H54 (cell line): Measurements from ENCODE around the gene ABCC6.
"Not testable (repeated sequence)": the region's sequence is repeated elsewhere in the genome, so short reads cannot be mapped to it uniquely, and the experiment has no call there.

Source experiments
- DNase-seq: peaks from one replicate; pipeline ENCODE4 v3.0.0; 2011; ENCODE audit warnings: low spot score, mixed read lengths; ENCODE audit not compliant: insufficient read length
- FAIRE-seq: peaks from 3 replicates; lab custom pipeline; 2011; peaks lifted over from hg19 to GRCh38; lab: Jason Lieb, UNC

The ABCC6 gene

DNA sequence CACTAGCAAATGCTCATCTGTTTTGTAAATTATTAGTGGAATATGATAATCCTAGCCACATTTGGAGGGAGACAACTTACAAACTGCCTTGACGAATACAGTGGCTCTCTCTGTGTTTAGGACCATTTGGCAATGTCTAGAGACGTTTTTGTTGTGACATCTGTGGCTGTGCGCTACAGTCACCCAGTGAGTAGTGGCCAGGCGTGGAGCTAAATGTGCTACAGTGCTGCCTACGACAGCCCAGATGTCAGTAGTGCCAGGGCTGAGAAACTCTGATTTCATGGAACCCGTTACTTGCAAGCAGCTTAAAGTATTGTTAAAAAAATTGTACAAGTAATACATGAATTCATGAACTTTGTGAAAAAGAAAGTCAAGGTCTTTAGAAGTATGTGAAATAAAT lies 13.8 kb upstream of the ABCC6 start:
- not testable (repeated sequence) for DNase-seq, FAIRE-seq

DNA sequence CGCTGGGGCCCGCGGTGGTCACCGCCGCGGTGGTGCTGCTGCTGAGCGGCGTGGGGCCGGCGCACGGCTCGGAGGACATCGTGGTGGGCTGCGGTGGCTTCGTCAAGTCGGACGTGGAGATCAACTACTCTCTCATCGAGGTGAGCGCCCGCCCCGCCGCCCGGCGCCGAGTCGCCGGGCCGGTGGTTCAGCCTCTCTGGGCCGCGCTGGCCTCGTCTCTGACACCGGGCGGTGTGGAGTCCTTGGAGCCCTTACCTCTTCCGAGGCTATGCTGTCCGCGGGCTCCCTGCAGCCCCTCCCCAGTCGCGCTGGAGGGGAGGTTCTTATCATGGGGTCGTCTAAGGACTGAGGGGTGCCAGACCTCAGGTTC lies 9.4 kb upstream of the ABCC6 start:
- not testable (repeated sequence) for DNase-seq, FAIRE-seq

DNA sequence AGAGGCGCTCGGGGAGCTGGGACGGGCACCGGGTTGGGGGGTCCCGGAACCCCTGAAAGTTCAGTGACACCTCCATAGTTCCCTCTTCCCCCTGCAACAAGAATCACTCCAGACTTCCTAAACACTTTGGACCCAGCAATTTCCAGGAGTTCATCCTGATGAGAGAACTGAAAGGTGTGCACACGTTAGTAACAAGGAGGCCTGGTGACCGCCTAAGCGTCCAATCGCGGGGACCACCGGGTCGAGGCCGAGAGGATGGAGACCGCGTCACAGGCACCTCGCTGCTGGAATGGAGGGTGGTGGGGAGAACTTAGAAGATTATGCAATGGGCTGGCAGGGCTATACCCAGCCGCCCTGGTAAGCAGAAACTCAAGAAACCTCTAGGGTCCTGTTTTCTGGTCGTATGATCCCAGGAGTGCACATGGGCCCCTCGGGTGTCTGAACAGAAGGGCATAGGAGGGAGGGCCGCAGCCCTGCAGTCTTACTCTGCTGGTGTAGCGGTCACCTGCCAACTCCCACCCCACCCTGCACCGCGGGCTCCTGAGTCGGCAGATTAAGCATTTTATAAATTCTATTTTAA lies 458 bp upstream of the ABCC6 start:
- not testable (repeated sequence) for DNase-seq, FAIRE-seq

DNA sequence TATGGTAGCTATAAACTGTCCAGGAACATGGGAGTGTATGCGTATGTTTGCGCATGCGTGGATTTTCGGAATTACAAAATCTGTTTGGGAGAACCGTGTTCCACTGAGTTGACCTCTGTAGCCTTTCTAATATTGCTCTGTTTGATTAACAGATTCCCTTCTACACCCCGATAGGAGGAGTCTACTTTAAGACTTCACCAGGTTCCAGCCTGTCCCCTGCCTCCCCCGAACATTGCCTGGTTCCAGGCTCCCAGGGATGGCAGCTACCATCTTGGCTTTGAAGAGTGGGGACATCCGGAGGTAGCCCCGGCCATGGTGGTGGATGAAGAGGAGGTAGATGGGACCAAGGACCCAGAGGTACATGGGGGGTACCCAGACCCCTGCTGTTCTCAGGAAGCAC lies 1.9 kb downstream of the ABCC6 start:
- DNase-seq, FAIRE-seq: not testable (repeated sequence)

DNA sequence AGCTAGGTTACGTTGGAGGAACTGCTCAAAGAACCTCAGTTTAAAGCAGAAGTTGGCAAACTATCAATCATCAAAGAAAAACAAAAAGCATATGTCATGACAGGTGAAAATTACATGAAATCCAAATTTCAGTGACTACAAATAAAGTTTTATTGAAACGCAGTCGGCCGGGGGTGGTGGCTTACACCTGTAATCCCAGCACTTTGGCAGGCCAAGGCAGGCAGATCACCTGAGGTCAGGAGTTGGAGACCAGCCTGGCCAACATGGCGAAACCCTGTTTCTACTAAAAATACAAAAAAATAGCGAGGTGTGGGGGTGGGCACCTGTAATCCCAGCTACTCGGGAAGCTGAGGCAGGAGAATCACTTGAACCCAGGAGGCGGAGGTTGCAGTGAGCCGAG lies 2.8 kb downstream of the ABCC6 start:
- FAIRE-seq, DNase-seq: not testable (repeated sequence)

DNA sequence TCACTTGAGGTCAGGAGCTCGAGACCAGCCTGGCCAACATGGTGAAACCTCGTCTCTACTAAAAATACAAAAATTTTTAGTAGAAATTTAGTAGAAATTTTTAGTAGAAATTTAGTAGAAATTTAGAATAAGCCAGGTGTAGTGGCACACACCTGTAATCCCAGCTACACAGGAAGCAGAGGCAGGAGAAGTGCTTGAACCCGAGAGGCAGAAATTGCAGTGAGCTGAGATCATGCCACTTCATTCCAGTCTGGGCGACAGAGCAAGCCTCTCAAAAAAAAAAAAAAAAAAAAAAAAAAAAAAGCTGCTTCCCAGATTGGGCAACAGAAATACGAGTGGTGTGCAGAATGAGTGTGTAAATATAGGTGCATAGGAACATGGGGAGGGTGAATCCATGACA lies 4.5 kb downstream of the ABCC6 start:
- not testable (repeated sequence) for FAIRE-seq, DNase-seq

DNA sequence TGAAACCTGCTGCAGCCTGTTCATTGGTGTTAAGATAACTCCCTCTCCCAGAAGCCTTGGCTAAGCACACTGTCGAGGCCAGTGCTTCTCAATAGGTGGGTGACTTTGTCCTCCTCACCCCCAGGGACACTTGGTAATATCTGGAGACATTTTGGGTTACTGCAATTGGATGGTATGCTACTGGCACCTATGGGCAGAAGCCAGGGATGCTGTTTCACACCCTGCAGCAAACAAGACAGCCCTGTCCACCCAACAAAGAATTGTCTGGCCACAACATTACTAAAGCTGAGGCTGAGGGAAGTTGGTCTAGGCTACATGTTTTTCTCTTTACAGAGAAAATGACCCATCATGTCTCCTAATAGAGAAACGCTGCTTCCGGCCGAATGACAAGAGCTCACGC lies 4.9 kb downstream of the ABCC6 start:
- FAIRE-seq, DNase-seq: not testable (repeated sequence)

DNA sequence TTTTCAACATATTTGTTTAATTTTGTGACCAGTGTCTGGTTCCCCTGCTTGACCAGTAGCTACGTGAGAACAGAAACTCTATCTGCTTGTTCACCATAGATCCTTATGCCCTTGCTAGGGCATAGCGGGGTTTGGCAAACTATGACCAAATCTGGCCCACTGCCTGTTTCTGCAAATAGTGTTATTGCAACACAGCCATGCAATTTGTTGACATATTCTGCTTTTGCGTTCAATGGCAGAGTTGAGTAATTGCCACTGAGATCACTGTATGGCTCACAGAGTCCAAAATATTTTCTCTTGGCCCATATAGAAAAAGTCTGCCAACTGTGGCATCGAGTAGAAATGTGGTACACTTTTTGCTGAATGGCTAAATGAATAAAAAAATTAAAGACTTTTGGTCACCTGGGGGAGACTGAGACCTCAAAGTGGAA lies 9.4 kb downstream of the ABCC6 start:
- FAIRE-seq, result peak; percentile 83
- not testable (repeated sequence) for DNase-seq

DNA sequence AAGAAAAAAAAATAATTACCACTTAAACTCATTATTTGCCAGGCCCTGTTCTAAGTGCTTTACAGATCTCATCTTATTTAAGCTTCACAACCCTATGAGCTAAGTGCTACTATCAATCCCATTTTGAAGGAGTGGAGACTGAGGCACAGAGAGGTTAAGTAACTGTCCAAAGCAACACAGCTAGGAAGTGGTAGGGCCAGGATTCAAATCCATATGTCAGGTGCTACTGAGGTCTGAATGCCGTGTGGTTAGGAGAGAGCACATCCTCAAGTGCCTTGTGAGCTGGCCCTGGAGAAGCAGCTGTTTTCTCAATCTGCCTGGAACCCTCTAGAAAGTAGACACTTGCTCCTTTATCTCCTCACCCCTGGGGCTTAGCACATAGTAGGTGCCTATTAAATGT lies 11.9 kb downstream of the ABCC6 start:
- FAIRE-seq, DNase-seq: not testable (repeated sequence)

DNA sequence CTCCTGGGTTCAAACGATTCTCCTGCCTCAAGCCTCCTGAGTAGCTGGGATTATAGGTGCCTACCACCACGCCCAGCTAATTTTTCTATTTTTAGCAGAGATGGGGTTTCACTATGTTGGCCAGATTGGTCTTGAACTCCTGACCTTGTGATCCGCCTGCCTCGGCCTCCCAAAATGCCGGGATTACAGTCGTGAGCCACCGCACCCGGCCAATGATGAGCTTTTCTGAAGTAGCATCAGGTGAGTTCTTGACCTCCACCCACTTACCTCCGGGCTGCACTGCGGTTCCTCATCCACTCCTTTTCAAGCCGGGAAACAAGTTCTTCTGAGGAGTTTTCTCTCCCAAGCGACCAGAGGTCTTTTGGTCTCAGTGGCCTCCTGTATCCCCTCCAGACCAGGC lies 14.8 kb downstream of the ABCC6 start:
- not testable (repeated sequence) for DNase-seq, FAIRE-seq

DNA sequence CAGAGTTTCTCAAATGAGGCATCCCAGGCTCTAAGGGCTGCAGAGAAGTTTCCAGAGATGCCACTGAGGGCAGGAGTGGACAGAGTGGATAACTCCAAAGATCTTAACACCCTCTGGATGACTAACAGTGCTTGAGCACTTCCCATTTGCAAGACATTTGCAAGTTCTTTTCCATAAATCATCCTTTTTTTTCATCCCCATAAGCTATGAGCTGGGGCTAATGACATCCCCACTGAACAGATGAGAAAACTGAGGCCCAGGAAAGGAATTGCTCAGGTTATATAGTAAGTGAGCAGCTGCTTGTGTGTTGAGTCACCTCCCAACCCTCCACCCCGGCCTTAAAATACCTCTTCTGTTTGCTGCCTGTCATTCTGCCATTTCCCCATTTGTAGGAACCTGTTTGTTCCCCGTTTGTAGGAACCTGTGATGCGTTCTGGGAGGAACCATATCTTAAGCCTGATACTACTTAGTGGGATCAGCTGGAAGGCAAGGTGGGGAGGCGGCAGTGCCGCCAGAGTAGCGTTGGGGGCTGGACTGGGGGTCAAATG lies 15.4 kb downstream of the ABCC6 start:
- DNase-seq, FAIRE-seq: not testable (repeated sequence)

DNA sequence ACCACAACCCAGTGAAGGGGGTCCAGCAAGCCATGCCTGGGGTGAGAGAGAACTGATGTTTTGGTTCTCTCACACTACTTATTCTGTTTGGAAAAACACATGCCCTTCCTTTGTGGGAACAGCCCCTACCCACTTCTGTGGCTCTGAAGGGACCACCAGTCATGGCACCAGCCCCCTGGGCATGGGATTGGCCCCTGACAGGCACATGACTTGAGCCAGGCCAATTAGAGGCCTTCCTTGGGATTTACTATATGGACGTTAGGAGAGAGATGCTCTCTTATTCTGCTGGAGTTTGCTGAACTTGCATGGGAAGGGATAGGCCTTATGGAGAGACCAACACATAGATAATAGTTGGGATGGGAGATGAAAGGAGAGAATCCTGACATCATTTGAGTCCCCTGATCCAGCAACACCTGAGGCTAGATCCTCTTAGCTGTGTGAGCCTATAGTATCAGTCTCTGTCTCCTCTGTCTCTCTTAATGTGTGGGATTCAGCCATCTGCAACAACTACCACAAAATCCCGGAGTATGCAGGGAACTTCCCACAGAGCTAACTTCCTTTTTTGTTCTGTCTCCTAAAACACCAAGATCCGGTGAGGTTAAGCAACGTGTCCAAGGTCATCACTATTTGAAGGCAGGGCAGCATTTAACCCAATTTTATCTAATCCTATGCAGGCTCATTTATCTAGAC lies 16.1 kb downstream of the ABCC6 start:
- not testable (repeated sequence) for FAIRE-seq, DNase-seq

DNA sequence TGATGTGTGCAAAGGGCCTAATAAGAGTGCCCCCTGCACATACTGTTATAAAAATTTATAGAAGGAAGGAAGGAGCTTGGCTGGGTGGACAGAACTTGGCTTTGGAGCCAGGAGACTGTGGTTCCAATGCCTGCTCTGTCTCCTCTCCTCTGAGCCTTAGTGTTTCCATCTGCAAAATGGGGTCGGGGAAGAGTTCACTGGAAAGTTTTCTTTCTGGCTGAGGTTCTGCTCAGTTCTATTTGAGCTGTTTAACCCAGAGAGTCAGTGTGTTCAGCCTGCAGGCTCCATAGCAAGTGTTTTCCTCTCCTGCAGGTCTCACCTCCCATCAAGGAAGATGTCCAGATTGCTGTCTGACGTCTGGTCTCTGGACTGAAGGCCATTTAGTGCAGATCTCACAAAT lies 17.4 kb downstream of the ABCC6 start:
- DNase-seq, FAIRE-seq: not testable (repeated sequence)

DNA sequence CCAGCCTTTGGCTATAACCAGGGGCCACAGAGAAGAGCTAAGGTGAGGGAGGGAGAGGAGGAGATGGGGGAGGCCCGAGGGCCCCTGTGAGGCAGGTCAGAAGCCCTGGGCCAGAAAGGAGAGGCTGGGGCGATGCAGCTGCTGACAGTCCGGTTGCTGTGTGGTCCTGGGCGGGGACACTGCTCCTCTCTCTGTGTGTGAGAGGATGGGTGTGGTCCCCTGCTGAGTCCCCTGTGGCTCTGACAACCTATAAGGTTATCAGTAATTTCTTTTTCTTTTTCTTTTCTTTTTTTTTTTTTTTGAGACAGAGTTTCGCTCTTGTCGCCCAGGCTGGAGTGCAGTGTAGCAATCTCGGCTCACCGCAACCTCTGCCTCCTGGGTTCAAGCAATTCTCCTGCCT lies 18.7 kb downstream of the ABCC6 start:
- not testable (repeated sequence) for DNase-seq, FAIRE-seq

DNA sequence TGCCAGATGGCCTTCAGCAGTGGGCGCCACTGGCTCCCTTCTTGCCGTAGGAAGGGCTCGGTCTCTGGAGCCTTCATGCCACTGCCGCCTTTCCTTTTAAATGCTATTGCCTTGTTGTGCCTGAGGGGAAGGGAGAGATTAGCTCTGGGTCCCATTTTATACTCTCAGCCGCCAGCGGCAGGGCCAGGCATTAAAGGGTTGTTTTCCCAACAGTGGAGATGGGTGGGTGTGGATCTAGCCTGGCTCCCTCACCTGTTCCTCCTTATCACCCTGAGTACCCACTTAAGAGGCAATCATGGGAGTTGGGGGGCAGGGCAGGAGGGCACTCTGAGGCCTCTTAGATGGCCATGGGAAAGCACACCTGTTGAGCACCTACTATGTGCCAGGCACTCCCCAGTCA lies 19.8 kb downstream of the ABCC6 start:
- FAIRE-seq, DNase-seq: not testable (repeated sequence)

DNA sequence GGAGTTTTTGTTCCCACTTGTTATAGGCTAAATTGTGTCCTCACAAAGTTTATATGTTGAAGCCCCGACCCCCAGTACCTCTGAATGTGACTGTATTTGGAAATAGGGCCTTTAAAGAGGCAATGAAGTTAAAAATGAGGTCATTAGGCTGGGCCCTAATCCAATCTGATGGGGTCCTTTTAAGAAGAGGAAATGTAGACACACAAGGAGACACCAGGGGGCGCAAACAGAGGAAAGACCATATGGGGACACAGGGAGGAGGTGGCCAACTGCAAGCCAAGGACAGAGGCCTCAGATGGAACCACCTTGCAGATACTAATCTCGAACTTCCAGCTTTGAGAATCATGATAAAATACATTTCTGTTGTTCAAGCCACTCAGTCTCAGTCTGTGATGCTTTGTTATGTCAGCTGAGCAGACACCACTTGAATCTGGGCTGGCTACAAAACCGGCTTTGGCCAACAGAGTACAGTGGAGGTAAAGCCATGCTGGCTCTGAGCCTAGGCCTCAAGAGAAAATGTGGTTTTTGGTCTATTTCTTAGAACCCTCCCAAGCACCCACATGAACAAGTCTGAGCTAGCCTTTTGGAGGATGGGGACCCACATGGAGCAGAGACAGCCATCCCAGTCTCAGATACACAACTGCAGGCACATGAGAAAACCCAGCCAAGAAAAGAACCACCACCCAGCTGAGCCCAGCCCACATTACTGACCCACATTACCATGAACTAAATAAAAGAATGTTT lies 20.7 kb downstream of the ABCC6 start:
- DNase-seq, FAIRE-seq: not testable (repeated sequence)

DNA sequence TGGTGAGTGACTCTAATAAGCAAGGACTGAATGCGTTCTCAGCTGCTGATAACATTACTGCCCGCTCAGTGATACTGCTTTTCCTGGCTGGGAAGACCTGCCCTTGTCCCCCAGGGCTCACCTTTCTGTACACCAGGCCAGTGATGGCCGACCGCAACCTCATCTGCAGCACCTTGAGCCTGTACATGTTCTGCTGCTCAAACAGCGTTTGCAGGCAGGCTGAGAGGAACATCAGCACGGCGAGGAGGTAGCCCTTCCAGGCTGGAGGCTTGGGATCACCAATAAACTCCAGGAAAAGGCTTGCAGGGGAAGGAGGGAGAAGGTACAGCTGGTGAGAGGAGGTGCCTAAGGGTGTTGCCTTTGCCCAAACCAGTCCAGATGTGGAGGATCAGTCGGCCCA lies 21.4 kb downstream of the ABCC6 start:
- not testable (repeated sequence) for FAIRE-seq, DNase-seq

DNA sequence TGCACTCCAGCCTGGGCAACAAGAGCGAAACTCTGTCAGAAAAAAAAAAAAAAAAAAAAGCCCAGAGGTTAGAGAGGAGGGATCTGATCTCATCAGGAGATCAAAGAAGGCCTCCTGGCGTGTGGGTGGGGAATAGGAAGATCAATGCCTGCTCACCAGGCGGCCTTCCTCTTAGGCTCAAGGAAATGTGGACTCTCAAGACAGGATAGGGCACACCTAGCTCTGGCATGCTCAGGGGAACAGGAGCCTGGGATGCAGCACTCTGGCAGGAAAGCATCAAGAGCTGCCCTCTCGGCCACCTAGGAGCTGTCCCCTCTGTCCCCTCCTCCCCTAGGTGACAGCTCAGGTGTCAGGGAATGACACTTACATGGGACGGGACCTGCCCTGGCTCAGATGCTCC lies 22.9 kb downstream of the ABCC6 start:
- FAIRE-seq, result not testable (repeated sequence)

DNA sequence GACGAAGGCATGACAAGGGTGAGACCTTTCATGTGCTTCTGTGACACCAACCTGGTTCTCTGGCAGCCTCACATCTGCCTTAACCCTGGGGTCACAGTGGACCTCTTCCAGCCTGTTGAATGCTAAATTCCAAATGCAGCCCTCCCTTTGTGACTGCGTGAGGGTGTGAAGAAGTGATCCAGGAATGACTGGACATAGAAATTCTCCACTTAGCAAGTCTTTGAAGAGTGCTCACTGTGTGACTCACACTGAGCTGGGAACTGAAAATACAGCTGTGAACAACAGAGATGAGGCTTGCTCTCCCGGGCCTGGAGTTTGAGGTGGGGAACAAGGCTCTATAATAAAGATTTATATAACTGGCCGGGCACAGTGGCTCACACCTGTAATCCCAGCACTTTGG lies 23.9 kb downstream of the ABCC6 start:
- DNase-seq (peak; percentile 43), FAIRE-seq (peak; percentile 30)

More for the DNA sequence above, 22.9 kb downstream of the ABCC6 start:
- DNase-seq, result not testable (repeated sequence)
